Liver (tissue), 9 donors: ENCODE data around the gene LRRC45. TPM values are rescaled to one million over a fixed set of nuclear protein-coding genes. Genes with fewer than 3 reads are reported as not detected.

Experiments
- DNase-seq: peaks from one replicate; pipeline ENCODE4 v3.0.0-alpha.2; 2017; ENCODE audit warnings: low spot score
- H3K27ac ChIP-seq, 2 donors: one replicate each; pipeline ENCODE4 v1.7.0; 2013; ENCODE audit warnings: inconsistent platforms in 2 of 2, low read length in 2 of 2, control low read depth in 1 of 2, low read depth in 1 of 2, mild to moderate bottlenecking in 1 of 2
- H3K27me3 ChIP-seq, 4 donors: one replicate each; pipeline versions ENCODE4 v1.6.1 to v1.7.0; 2013; ENCODE audit warnings: low read length in 3 of 4, inconsistent platforms in 1 of 4, mild to moderate bottlenecking in 1 of 4, moderate library complexity in 1 of 4; ENCODE audit not compliant: control insufficient read depth in 4 of 4, insufficient read depth in 4 of 4
- H3K36me3 ChIP-seq, 4 donors: one replicate each; pipeline versions ENCODE4 v1.6.1 to v1.7.0; 2013; ENCODE audit warnings: low read length in 3 of 4, mild to moderate bottlenecking in 3 of 4, low read depth in 1 of 4, moderate library complexity in 1 of 4; ENCODE audit not compliant: control insufficient read depth in 4 of 4, insufficient read depth in 3 of 4
- H3K4me1 ChIP-seq, 4 donors: one replicate each; pipeline versions ENCODE4 v1.6.1 to v1.7.0; 2013; ENCODE audit warnings: low read length in 3 of 4, mild to moderate bottlenecking in 3 of 4, moderate library complexity in 1 of 4; ENCODE audit not compliant: control insufficient read depth in 4 of 4, insufficient read depth in 4 of 4
- H3K4me3 ChIP-seq, 3 donors: one replicate each; pipeline versions ENCODE4 v1.6.1 to v1.7.0; 2013; ENCODE audit warnings: low read length in 3 of 3, control low read depth in 1 of 3, low read depth in 1 of 3, mild to moderate bottlenecking in 1 of 3
- H3K9ac ChIP-seq, 2 donors: one replicate each; pipeline ENCODE4 v1.7.0; 2013; ENCODE audit warnings: low read length in 2 of 2, mild to moderate bottlenecking in 2 of 2, moderate library complexity in 2 of 2, control low read depth in 1 of 2, low read depth in 1 of 2
- H3K9me3 ChIP-seq, 4 donors: one replicate each; pipeline versions ENCODE4 v1.6.1 to v1.7.0; 2013; ENCODE audit warnings: low read length in 3 of 4; ENCODE audit not compliant: control insufficient read depth in 4 of 4
- ATF3 ChIP-seq: IDR thresholded peaks from 2 replicates; pipeline ENCODE4 v1.6.1; 2016; ENCODE audit warnings: antibody characterized with exemption
- CTCF ChIP-seq: fragments of 150-350 bp; IDR thresholded peaks from 2 replicates; pipeline ENCODE4 v1.5.1; 2017; ENCODE audit warnings: improper control_type of control experiment, low read depth, low read length; ENCODE audit not compliant: missing input control
- EGR1 ChIP-seq, 2 donors: IDR thresholded peaks; 2 replicates each; pipeline ENCODE4 v1.6.1; 2016 to 2018; ENCODE audit warnings: antibody characterized with exemption in 2 of 2, low read depth in 2 of 2
- FOXA1 ChIP-seq: IDR thresholded peaks from 2 replicates; pipeline ENCODE4 v1.6.1; 2016; ENCODE audit warnings: antibody characterized with exemption
- FOXA2 ChIP-seq: IDR thresholded peaks from 2 replicates; pipeline ENCODE4 v1.6.1; 2016; ENCODE audit warnings: antibody characterized with exemption
- GABPA ChIP-seq, 2 donors: IDR thresholded peaks in 1 of 2; conservative IDR thresholded peaks in 1 of 2; 2 replicates each; pipeline ENCODE4 v1.6.1; 2016; ENCODE audit warnings: antibody characterized with exemption in 2 of 2, mild to moderate bottlenecking in 1 of 2, moderate library complexity in 1 of 2
- HNF4A ChIP-seq, 2 donors: conservative IDR thresholded peaks; 2 replicates each; pipeline ENCODE4 v1.6.1; 2016; ENCODE audit warnings: antibody characterized with exemption in 2 of 2, mild to moderate bottlenecking in 2 of 2
- HNF4G ChIP-seq: IDR thresholded peaks from 2 replicates; pipeline ENCODE4 v1.6.1; 2016; ENCODE audit warnings: antibody characterized with exemption
- JUND ChIP-seq, 2 donors: IDR thresholded peaks; 2 replicates each; pipeline ENCODE4 v1.6.1; 2016; ENCODE audit warnings: antibody characterized with exemption in 2 of 2
- MAX ChIP-seq: IDR thresholded peaks from 2 replicates; pipeline ENCODE4 v1.6.1; 2016; ENCODE audit warnings: antibody characterized with exemption
- NR2F2 ChIP-seq: IDR thresholded peaks from 2 replicates; pipeline ENCODE4 v1.6.1; 2016; ENCODE audit warnings: antibody characterized with exemption
- RAD21 ChIP-seq, 2 donors: IDR thresholded peaks; 2 replicates each; pipeline ENCODE4 v1.6.1; 2016; ENCODE audit warnings: antibody characterized with exemption in 2 of 2, mild to moderate bottlenecking in 2 of 2
- REST ChIP-seq: IDR thresholded peaks from 2 replicates; pipeline ENCODE4 v1.6.1; 2016; ENCODE audit warnings: antibody characterized with exemption, mild to moderate bottlenecking
- RXRA ChIP-seq, 2 donors: IDR thresholded peaks; 2 replicates each; pipeline ENCODE4 v1.6.1; 2017 to 2018; ENCODE audit warnings: antibody characterized with exemption in 2 of 2, mild to moderate bottlenecking in 1 of 2
- SP1 ChIP-seq: IDR thresholded peaks from 2 replicates; pipeline ENCODE4 v1.6.1; 2018; ENCODE audit warnings: antibody characterized with exemption, mild to moderate bottlenecking
- TAF1 ChIP-seq: conservative IDR thresholded peaks from 2 replicates; pipeline ENCODE4 v1.6.1; 2016; ENCODE audit warnings: antibody characterized with exemption, mild to moderate bottlenecking
- YY1 ChIP-seq: IDR thresholded peaks from 2 replicates; pipeline ENCODE4 v1.6.1; 2016; ENCODE audit warnings: antibody characterized with exemption, mild to moderate bottlenecking
- ZBTB33 ChIP-seq: IDR thresholded peaks from 2 replicates; pipeline ENCODE4 v1.6.1; 2016; ENCODE audit warnings: antibody characterized with exemption
- WGBS: extraction: QIAGEN DNeasy Blood & Tissue Kit; methylation state at CpG from one replicate; pipeline ENCODE4 v1.1.7; 2013; 5-methylcytosine and 5-hydroxymethylcytosine counted together
- polyA plus RNA-seq, 2 donors: library from polyadenylated mRNA; stranded (reverse) in 1 of 2; unstranded in 1 of 2; fragments of 200-250 nt in 1 of 2; fragments of >200 nt in 1 of 2; fragmentation: Nextera tagmentation in 1 of 2; extraction: Ambion mirVana in 1 of 2; gene quantifications; one replicate each; pipeline versions ENCODE4 v1.2.1 to v1.2.3, GENCODE V29; 2013 to 2015
- total RNA-seq, 2 donors: library from RNA; depleted of rRNA; stranded (reverse); fragments of >200 nt; gene quantifications; one replicate each; pipeline ENCODE4 v1.2.3, GENCODE V29; 2014
- donor health status: healthy.
- donor health status: healthy.
- donor health status: healthy.
- donor health status: healthy.
- donor health status: healthy.

The LRRC45 gene
- total and polyA plus RNA-seq, 4 donors: 4.0 to 14.1 (median 7.0) TPM

GRCh38 chr17:82047914-82048570, 24.9 kb downstream of the LRRC45 start:
- Histone ChIP-seq H3K36me3 (peaks cover 0 to 8% (median 2%) of the 10 kb centered on the region in 4 donors), H3K27me3 (no peaks in the 10 kb centered on the region), H3K27ac (peak overlapping the region in 1 of 2 donors; percentile 37), H3K9ac (no peak overlapping the region), H3K4me1 (peaks cover 22 to 64% (median 52%) of the 10 kb centered on the region in 4 donors), H3K9me3 (no peaks in the 10 kb centered on the region), H3K4me3 (no peak overlapping the region)
- 58% methylated on average over 25 of the region's 25 CpGs for WGBS
- TF ChIP-seq JUND (IDR thresholded peaks at IDR 0.05): no peak
- TF ChIP-seq ATF3: no peak
- no peak for TF ChIP-seq NR2F2
- no peak for TF ChIP-seq FOXA2
- TF ChIP-seq RAD21 (IDR thresholded peaks at IDR 0.05): no peak
- peak in 1 of 2 donors; percentile 61 for TF ChIP-seq RXRA (IDR thresholded peaks at IDR 0.05)
- TF ChIP-seq ZBTB33: no peak
- no peak for TF ChIP-seq REST
- TF ChIP-seq GABPA (IDR thresholded peaks at IDR 0.05 in 1 of 2, conservative IDR thresholded peaks at IDR 0.05 in 1 of 2): no peak
- TF ChIP-seq CTCF: no peak
- no peak for TF ChIP-seq HNF4G
- TF ChIP-seq YY1: peak; percentile 84
- no peak for TF ChIP-seq EGR1 (IDR thresholded peaks at IDR 0.05; ENCODE audit: low read depth in 2 of 2)
- TF ChIP-seq FOXA1: no peak
- TF ChIP-seq SP1: peak; percentile 28
- peak; percentile 32 to 67 for TF ChIP-seq HNF4A (conservative IDR thresholded peaks at IDR 0.05)
- no peak for TF ChIP-seq MAX
- TF ChIP-seq TAF1: no peak
- no peak for DNase-seq
